ENCODE measurements around the gene MICU2.

Gene MICU2

DNA sequence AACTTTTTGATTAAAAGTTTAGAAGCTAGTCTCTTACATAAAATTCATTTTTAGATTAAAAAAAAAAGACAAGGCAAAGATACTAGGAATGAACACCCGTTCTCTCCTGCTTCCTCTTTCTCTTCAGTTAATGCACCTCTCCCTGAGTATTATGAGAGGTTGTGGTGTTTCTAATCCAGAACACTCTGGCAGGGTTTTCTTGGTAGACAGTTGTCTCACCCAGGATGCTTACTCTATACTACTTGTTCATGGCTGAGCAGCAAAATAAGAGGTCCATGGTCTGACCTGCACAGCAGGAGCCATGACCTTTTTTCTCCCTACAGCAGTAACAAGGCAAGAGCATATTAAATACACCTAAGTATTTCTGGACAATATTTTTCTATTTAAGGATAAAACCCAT, 62.0 kb downstream of the MICU2 start:
- DNase-seq = no peak

GRCh38 chr13:21541271-21541670, 62.7 kb downstream of the MICU2 start:
- DNase-seq = no peak

- no peak for DNase-seq
Observed at GRCh38 chr13:21539687-21540086, 64.3 kb downstream of the MICU2 start.

GRCh38 chr13:21538753-21539152, 65.2 kb downstream of the MICU2 start:
- DNase-seq = no peak

GRCh38 chr13:21538280-21538679, 65.7 kb downstream of the MICU2 start:
- DNase-seq = no peak

DNA sequence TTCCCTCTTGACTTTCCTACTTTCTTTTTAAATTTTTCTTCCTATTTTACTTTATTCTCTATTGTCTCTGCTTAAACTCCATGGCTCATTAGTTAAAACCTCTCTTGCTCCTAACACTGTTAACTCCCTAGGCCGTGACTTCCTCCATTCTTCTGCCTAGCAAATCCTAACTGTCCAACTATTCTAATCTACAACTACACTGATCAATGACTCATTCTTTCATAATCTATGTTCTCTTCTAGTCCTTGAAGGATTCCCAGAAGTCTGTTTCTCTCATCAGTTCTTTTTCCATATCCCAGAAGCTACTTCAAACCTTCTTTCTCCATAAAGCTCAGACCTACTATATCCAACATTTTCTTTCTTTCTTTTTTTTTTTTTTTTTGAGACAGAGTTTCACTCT, 66.9 kb downstream of the MICU2 start:
- DNase-seq = no peak

GRCh38 chr13:21534760-21535159, 69.2 kb downstream of the MICU2 start:
- DNase-seq = no peak

DNA sequence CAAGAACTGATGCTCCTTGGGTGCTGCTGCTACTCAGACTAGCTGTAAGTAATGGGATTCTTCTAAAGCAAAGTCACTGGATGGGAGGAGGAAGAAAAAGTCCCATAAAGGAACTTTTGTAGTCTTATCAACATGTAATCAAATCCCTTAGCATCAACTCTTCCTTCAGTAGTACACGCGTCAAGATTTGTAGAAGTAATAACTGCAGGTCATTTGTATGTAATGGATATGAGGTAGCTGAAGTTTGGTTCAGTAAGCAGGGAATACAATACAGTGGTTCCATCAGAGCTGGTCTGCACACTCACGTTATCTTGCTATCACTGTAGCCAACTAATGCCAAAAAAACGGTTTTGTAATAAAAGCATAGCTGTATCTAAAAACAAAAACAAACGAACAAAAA, 72.5 kb downstream of the MICU2 start:
- no peak for DNase-seq

DNA sequence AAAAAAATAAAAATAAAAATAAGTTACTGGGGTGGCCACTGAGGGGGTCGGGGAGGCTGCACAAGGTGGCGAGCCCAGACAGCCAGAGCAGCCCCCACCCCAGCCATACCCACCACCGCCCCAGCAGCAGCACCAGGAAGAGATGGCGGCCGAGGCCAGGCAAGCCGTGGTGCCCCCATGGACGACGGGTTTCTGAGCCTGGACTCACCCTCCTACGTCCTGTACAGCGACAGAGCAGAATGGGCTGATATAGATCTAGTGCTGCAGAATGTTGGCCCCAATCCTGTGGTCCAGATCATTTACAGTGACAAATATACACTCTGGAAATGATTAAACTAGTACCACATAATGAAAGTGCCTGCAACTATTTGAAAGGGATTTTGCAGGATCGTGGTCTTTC, 73.3 kb downstream of the MICU2 start:
- no peak for DNase-seq

GRCh38 chr13:21529146-21529893, 74.7 kb downstream of the MICU2 start:
- peak; percentile 47 for DNase-seq

DNA sequence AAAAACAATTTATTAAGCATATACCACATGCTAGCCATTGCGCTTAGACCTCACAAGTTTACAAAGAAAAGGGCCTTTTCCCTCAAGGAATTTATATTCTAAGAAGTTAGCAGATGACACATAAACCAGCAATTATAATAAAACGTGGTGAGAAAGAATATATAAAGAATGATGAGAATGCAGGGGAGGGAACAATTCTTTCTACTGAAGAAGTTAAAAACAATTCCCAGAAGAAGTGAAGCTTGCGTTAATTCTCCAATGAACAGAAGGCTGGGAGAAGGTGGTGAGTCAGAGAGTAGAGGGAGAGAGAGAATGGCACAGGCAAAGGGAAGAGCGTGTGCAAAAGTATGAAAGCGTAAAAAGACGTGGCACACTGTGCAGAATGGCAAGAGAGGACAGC, 75.4 kb downstream of the MICU2 start:
- no peak for DNase-seq

GRCh38 chr13:21526707-21527540, 77.0 kb downstream of the MICU2 start:
- DNase-seq = no peak

DNA sequence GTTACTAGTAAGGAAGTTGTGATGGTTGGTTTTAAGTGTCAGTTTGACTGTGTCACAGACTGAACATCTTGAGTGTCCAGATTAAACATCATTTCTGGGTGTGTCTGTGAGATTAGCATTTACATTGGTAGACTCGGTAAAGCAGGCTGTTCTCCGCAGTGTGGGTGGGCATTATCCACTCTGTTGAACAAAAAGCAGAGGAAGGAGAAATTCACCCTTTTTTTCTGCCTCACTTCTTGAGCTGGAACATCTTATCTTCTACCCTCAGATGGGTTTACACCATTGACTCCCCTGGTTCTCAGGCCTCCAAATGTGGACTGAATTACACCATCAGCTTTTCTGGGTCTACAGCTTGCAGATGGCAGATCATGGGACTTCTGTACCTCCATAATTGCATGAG, 81.1 kb downstream of the MICU2 start:
- DNase-seq = no peak

DNA sequence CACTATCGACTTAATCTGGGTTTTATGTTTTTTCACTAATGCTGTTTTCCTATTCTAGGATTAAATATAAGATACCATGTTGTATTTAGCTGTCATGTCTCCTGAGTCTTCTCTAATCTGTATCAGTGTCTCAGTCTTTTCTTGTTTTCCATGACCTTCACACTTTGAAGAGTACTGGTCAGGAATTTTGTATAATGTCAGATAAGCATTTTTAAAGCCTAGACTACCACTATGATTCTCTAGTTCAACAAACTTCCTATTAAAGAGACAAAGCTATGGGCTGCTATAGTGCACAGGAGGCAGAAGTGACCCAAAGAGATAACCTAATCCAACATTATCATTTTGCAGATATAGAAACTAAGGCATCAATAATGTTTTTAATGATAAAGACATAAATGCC, 81.8 kb downstream of the MICU2 start:
- no peak for DNase-seq

DNA sequence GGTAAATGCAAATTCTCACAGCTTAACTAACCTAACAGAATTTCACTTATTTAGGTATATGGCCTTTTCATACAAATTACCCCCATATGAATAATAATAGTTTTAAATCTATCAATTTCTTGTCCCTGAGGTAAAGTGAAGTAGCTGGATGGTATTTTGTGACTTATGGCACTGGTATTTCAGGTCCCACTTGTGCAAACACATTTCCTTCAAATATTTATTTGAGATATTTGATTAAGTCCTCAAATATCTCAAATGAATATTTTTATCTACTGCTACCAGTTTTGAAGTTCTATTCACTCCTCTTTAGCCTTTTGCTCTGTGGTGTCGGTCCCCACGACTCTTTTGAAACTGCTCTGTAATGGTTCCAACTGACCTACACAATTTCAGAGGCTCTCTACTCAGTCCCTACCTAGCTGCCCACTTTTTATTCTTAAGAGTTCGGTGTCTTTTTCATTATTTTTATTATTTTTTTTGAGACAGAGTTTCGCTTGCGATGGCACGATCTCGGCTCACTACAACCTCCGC, 85.3 kb downstream of the MICU2 start:
- no peak for DNase-seq

- DNase-seq = no peak
Observed at GRCh38 chr13:21517576-21517975, 86.4 kb downstream of the MICU2 start.

DNA sequence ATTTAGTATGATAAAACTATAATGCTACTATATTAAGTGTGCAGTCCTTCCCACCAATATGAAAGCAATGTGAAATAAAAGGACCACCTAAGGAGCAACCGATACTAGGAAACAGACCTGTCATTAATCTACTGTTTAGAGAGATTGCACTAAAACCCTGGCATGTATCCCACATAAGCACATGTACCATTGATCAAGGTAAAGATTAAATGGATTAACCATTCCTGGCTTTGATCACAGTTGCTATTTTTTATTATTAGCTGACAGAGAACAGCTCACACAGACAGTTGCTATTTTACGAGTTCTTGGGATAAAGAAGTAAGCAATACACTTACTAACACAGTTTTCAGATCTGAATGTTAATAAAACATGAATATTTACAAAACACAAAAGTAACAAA, 87.2 kb downstream of the MICU2 start:
- DNase-seq = peak; percentile 75

GRCh38 chr13:21511849-21512248, 92.1 kb downstream of the MICU2 start:
- DNase-seq = no peak

DNA sequence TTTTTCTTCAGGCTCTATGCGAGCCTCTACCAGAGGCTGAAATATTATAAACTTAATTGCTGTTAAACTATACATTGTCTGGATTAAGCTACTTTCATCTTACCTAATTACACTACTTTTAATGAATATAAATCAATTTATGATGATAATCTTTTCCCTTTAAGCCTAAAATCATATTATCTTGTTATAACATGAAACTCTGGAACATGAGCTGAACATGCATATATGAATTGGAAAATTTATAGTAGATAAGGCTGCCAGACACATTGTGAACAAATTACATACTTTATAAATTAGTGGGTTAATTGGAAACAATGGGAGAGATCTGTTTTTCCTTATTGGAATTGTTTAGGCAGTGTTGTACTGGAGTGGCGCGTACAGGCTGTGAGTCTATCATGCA, 99.6 kb downstream of the MICU2 start:
- no peak for DNase-seq

DNA sequence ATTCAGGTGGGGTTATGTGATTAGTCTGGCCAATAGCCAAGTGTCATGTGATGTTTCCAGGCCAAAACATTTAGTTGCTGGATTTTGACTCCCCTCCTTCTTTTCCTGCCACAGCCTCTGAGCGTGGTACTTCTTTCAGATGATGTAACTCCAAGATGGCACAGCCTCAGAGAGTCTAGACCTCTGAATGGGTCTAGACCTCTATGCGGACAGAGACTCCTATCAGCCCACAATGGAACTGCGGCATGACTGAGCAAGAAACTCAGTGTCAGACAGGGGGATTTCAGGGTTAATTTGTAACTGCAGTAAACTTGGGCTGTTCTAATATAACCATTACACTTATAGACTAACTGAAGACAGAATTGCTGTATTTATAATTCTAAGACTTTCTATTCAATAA, 102.3 kb downstream of the MICU2 start:
- peak; percentile 22 for DNase-seq

- no peak for DNase-seq
Observed at GRCh38 chr13:21486322-21486721, 117.6 kb downstream of the MICU2 start.

DNA sequence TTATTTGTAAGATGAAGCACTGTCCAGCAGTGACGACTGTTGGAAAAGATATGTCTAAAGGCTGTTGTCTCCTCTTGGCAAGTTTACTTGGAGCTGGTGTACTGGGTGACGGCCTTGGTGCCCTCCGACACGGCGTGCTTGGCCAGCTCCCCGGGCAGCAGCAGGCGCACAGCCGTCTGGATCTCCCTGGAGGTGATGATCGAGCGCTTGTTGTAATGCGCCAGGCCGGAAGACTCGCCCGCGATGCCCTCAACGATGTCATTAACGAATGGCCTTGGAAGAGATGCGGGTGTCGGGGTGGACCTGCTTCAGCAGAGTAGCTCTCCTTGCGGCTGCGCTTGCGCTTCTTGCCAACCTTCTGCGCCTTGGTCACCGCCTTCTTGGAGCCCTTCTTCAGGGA, 120.2 kb downstream of the MICU2 start:
- DNase-seq = no peak

GRCh38 chr13:21481359-21481758, 122.6 kb downstream of the MICU2 start:
- DNase-seq = peak; percentile 47

All from NCI-H82 (cell line).